Activated CD4-positive, CD25-positive, alpha-beta regulatory T cell treated with anti-CD3 and anti-CD28 coated beads, Interleukin-2, amount 50 U/mL, for 16 hours (primary cell): ENCODE results near the gene PHF14.

ENCODE experiments used
- DNase-seq: peaks from one replicate; pipeline ENCODE4 v3.0.0-alpha.2; 2020; ENCODE audit warnings: low read depth, low spot score

Gene PHF14

GRCh38 chr7:11206177-11206899 is 232.7 kb downstream of the PHF14 start:
- DNase-seq = no peak

GRCh38 chr7:11207565-11207964 is 233.9 kb downstream of the PHF14 start:
- no peak for DNase-seq

GRCh38 chr7:11208883-11209465 is 235.3 kb downstream of the PHF14 start:
- no peak for DNase-seq

GRCh38 chr7:11210374-11210773 is 236.7 kb downstream of the PHF14 start:
- no peak for DNase-seq

- peak; percentile 18 for DNase-seq
Measured at GRCh38 chr7:11212080-11212711, 238.5 kb downstream of the PHF14 start.

- DNase-seq = no peak
Measured at GRCh38 chr7:11212816-11213215, 239.1 kb downstream of the PHF14 start.

- DNase-seq = no peak
Measured at GRCh38 chr7:11213266-11213665, 239.6 kb downstream of the PHF14 start.

GRCh38 chr7:11216276-11216675 is 242.6 kb downstream of the PHF14 start:
- DNase-seq = no peak

- no peak for DNase-seq
Measured at GRCh38 chr7:11217848-11218565, 244.3 kb downstream of the PHF14 start.
